ENCODE data around the gene HHIPL1.
A peak's percentile ranks its signal among the peaks of the same experiment; 100 is the strongest.
"Not testable (repeated sequence)": the region's sequence is repeated elsewhere in the genome, so short reads cannot be mapped to it uniquely, and the experiment has no call there.

Gene HHIPL1

GRCh38 chr14:99634443-99634842 lies 10.5 kb upstream of the HHIPL1 start:
- no peaks in the 10 kb centered on the region for H3K4me1 ChIP-seq (ENCODE audit: insufficient read depth, low read length)
- H3K9ac ChIP-seq (ENCODE audit: low read depth, low read length): no peak overlapping the region
- H3K36me3 ChIP-seq (ENCODE audit: insufficient read depth, low read length): no peaks in the 10 kb centered on the region
- no peaks in the 10 kb centered on the region for H3K9me3 ChIP-seq (ENCODE audit: control insufficient read depth, insufficient read depth, low read length)

GRCh38 chr14:99635116-99635515 lies 9.8 kb upstream of the HHIPL1 start:
- no peaks in the 10 kb centered on the region for H3K36me3 ChIP-seq (ENCODE audit: insufficient read depth, low read length)
- no peak overlapping the region for H3K9ac ChIP-seq (ENCODE audit: low read depth, low read length)
- no peaks in the 10 kb centered on the region for H3K4me1 ChIP-seq (ENCODE audit: insufficient read depth, low read length)
- H3K9me3 ChIP-seq (ENCODE audit: control insufficient read depth, insufficient read depth, low read length): no peaks in the 10 kb centered on the region

GRCh38 chr14:99636487-99636886 lies 8.4 kb upstream of the HHIPL1 start:
- Histone ChIP-seq H3K4me1 (ENCODE audit: insufficient read depth, low read length) (no peaks in the 10 kb centered on the region), H3K36me3 (ENCODE audit: insufficient read depth, low read length) (no peaks in the 10 kb centered on the region), H3K9me3 (ENCODE audit: control insufficient read depth, insufficient read depth, low read length) (no peaks in the 10 kb centered on the region), H3K9ac (ENCODE audit: low read depth, low read length) (no peak overlapping the region)

- Histone ChIP-seq H3K9ac (ENCODE audit: low read depth, low read length) (no peak overlapping the region), H3K36me3 (ENCODE audit: insufficient read depth, low read length) (no peaks in the 10 kb centered on the region), H3K4me1 (ENCODE audit: insufficient read depth, low read length) (no peaks in the 10 kb centered on the region), H3K9me3 (ENCODE audit: control insufficient read depth, insufficient read depth, low read length) (no peaks in the 10 kb centered on the region)
Measured at GRCh38 chr14:99637624-99638023, 7.3 kb upstream of the HHIPL1 start.

GRCh38 chr14:99642771-99643170 lies 2.2 kb upstream of the HHIPL1 start:
- not testable (repeated sequence) for H3K36me3 ChIP-seq (ENCODE audit: insufficient read depth, low read length); H3K9me3 ChIP-seq (ENCODE audit: control insufficient read depth, insufficient read depth, low read length); H3K9ac ChIP-seq (ENCODE audit: low read depth, low read length); H3K4me1 ChIP-seq (ENCODE audit: insufficient read depth, low read length)

- Histone ChIP-seq H3K9me3 (ENCODE audit: control insufficient read depth, insufficient read depth, low read length) (no peaks in the 10 kb centered on the region), H3K36me3 (ENCODE audit: insufficient read depth, low read length) (no peaks in the 10 kb centered on the region), H3K4me1 (ENCODE audit: insufficient read depth, low read length) (no peaks in the 10 kb centered on the region), H3K9ac (ENCODE audit: low read depth, low read length) (no peak overlapping the region)
Measured at GRCh38 chr14:99643343-99643742, 1.6 kb upstream of the HHIPL1 start.

GRCh38 chr14:99644035-99644587 lies 818 bp upstream of the HHIPL1 start:
- Histone ChIP-seq H3K4me1 (ENCODE audit: insufficient read depth, low read length) (no peaks in the 10 kb centered on the region), H3K9ac (ENCODE audit: low read depth, low read length) (peak overlapping the region; percentile 61; the same call in 1 of the 2 replicates), H3K36me3 (ENCODE audit: insufficient read depth, low read length) (no peaks in the 10 kb centered on the region), H3K9me3 (ENCODE audit: control insufficient read depth, insufficient read depth, low read length) (no peaks in the 10 kb centered on the region)

- Histone ChIP-seq H3K36me3 (ENCODE audit: insufficient read depth, low read length) (no peaks in the 10 kb centered on the region), H3K9me3 (ENCODE audit: control insufficient read depth, insufficient read depth, low read length) (no peaks in the 10 kb centered on the region), H3K4me1 (ENCODE audit: insufficient read depth, low read length) (no peaks in the 10 kb centered on the region), H3K9ac (ENCODE audit: low read depth, low read length) (peak overlapping the region; percentile 61; the same call in 1 of the 2 replicates)
Measured at GRCh38 chr14:99645545-99646505, 896 bp downstream of the HHIPL1 start.

GRCh38 chr14:99647411-99647810 lies 2.5 kb downstream of the HHIPL1 start:
- Histone ChIP-seq H3K4me1 (ENCODE audit: insufficient read depth, low read length) (no peaks in the 10 kb centered on the region), H3K9ac (ENCODE audit: low read depth, low read length) (no peak overlapping the region), H3K36me3 (ENCODE audit: insufficient read depth, low read length) (no peaks in the 10 kb centered on the region), H3K9me3 (ENCODE audit: control insufficient read depth, insufficient read depth, low read length) (no peaks in the 10 kb centered on the region)

GRCh38 chr14:99648027-99648784 lies 3.3 kb downstream of the HHIPL1 start:
- no peaks in the 10 kb centered on the region for H3K4me1 ChIP-seq (ENCODE audit: insufficient read depth, low read length)
- H3K36me3 ChIP-seq (ENCODE audit: insufficient read depth, low read length): no peaks in the 10 kb centered on the region
- no peaks in the 10 kb centered on the region for H3K9me3 ChIP-seq (ENCODE audit: control insufficient read depth, insufficient read depth, low read length)
- H3K9ac ChIP-seq (ENCODE audit: low read depth, low read length): no peak overlapping the region

- H3K9me3 ChIP-seq (ENCODE audit: control insufficient read depth, insufficient read depth, low read length): no peaks in the 10 kb centered on the region
- H3K4me1 ChIP-seq (ENCODE audit: insufficient read depth, low read length): no peaks in the 10 kb centered on the region; the same call in 1 of the 2 replicates
- no peaks in the 10 kb centered on the region for H3K36me3 ChIP-seq (ENCODE audit: insufficient read depth, low read length)
- H3K9ac ChIP-seq (ENCODE audit: low read depth, low read length): no peak overlapping the region
Measured at GRCh38 chr14:99649219-99649618, 4.3 kb downstream of the HHIPL1 start.

- Histone ChIP-seq H3K36me3 (ENCODE audit: insufficient read depth, low read length) (no peaks in the 10 kb centered on the region), H3K9ac (ENCODE audit: low read depth, low read length) (no peak overlapping the region), H3K9me3 (ENCODE audit: control insufficient read depth, insufficient read depth, low read length) (no peaks in the 10 kb centered on the region), H3K4me1 (ENCODE audit: insufficient read depth, low read length) (no peaks in the 10 kb centered on the region; the same call in 1 of the 2 replicates)
Measured at GRCh38 chr14:99649643-99650042, 4.7 kb downstream of the HHIPL1 start.

- no peaks in the 10 kb centered on the region for H3K36me3 ChIP-seq (ENCODE audit: insufficient read depth, low read length)
- H3K9ac ChIP-seq (ENCODE audit: low read depth, low read length): no peak overlapping the region
- no peaks in the 10 kb centered on the region; the same call in 1 of the 2 replicates for H3K4me1 ChIP-seq (ENCODE audit: insufficient read depth, low read length)
- no peaks in the 10 kb centered on the region for H3K9me3 ChIP-seq (ENCODE audit: control insufficient read depth, insufficient read depth, low read length)
Measured at GRCh38 chr14:99650189-99650588, 5.3 kb downstream of the HHIPL1 start.

- H3K4me1 ChIP-seq (ENCODE audit: insufficient read depth, low read length): no peaks in the 10 kb centered on the region; the same call in 1 of the 2 replicates
- H3K9ac ChIP-seq (ENCODE audit: low read depth, low read length): no peak overlapping the region
- no peaks in the 10 kb centered on the region for H3K36me3 ChIP-seq (ENCODE audit: insufficient read depth, low read length)
- H3K9me3 ChIP-seq (ENCODE audit: control insufficient read depth, insufficient read depth, low read length): no peaks in the 10 kb centered on the region
Measured at GRCh38 chr14:99651953-99652746, 7.2 kb downstream of the HHIPL1 start.
